Measurements from ENCODE around the gene PDC.

DNA sequence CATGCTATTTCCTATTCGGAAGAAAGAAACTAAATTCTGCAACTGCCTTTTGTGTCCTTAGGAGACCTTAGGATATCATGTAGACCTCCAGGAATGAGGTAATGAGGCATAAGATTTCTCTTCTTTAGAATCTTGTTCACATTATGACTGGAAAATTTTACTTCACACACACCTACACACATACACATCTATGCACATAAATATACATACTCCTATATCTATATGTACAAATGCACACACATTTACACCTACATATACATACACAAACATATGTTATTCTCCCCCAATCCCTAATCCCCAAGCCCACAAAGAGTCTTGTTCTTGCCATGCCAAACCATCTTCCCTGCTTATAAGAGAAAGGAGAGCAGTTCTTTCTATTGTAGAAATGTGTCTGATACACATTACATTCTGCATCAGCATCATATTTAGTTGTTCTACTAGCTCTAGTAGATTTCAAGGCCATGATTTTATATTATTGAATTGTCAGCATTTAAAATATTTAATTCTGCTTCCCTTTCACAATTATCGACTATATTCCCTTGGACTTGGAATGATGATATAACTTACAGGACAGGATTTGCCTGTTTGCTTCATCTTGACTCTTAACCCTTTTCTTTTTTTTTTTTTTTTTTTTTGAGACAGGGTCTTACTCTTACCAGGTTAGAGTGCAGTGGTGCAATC is 35.4 kb upstream of the PDC start:
- TF ChIP-seq, protein P1, sequence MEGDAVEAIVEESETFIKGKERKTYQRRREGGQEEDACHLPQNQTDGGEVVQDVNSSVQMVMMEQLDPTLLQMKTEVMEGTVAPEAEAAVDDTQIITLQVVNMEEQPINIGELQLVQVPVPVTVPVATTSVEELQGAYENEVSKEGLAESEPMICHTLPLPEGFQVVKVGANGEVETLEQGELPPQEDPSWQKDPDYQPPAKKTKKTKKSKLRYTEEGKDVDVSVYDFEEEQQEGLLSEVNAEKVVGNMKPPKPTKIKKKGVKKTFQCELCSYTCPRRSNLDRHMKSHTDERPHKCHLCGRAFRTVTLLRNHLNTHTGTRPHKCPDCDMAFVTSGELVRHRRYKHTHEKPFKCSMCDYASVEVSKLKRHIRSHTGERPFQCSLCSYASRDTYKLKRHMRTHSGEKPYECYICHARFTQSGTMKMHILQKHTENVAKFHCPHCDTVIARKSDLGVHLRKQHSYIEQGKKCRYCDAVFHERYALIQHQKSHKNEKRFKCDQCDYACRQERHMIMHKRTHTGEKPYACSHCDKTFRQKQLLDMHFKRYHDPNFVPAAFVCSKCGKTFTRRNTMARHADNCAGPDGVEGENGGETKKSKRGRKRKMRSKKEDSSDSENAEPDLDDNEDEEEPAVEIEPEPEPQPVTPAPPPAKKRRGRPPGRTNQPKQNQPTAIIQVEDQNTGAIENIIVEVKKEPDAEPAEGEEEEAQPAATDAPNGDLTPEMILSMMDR (IDR thresholded peaks at IDR 0.05), result no peak
- TF ChIP-seq, protein P2, sequence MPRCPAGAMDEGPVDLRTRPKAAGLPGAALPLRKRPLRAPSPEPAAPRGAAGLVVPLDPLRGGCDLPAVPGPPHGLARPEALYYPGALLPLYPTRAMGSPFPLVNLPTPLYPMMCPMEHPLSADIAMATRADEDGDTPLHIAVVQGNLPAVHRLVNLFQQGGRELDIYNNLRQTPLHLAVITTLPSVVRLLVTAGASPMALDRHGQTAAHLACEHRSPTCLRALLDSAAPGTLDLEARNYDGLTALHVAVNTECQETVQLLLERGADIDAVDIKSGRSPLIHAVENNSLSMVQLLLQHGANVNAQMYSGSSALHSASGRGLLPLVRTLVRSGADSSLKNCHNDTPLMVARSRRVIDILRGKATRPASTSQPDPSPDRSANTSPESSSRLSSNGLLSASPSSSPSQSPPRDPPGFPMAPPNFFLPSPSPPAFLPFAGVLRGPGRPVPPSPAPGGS (IDR thresholded peaks at IDR 0.05), result no peak
- TF ChIP-seq, protein P3, sequence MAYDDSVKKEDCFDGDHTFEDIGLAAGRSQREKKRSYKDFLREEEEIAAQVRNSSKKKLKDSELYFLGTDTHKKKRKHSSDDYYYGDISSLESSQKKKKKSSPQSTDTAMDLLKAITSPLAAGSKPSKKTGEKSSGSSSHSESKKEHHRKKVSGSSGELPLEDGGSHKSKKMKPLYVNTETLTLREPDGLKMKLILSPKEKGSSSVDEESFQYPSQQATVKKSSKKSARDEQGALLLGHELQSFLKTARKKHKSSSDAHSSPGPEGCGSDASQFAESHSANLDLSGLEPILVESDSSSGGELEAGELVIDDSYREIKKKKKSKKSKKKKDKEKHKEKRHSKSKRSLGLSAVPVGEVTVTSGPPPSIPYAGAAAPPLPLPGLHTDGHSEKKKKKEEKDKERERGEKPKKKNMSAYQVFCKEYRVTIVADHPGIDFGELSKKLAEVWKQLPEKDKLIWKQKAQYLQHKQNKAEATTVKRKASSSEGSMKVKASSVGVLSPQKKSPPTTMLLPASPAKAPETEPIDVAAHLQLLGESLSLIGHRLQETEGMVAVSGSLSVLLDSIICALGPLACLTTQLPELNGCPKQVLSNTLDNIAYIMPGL (CRISPR knock-in tag; IDR thresholded peaks at IDR 0.05; ENCODE audit: borderline replicate concordance), result no peak
- TF ChIP-seq POLR2A (IDR thresholded peaks at IDR 0.05; ENCODE audit: low read length) (no peak), ZSCAN20 (CRISPR knock-in tag; IDR thresholded peaks at IDR 0.05) (no peak), MYC (IDR thresholded peaks at IDR 0.05; ENCODE audit: borderline replicate concordance, low read length) (no peak), RARB (CRISPR knock-in tag; IDR thresholded peaks at IDR 0.05) (no peak), ESRRA (IDR thresholded peaks at IDR 0.05; ENCODE audit: borderline replicate concordance, low read length) (no peak)
- TF ChIP-seq, protein P4, sequence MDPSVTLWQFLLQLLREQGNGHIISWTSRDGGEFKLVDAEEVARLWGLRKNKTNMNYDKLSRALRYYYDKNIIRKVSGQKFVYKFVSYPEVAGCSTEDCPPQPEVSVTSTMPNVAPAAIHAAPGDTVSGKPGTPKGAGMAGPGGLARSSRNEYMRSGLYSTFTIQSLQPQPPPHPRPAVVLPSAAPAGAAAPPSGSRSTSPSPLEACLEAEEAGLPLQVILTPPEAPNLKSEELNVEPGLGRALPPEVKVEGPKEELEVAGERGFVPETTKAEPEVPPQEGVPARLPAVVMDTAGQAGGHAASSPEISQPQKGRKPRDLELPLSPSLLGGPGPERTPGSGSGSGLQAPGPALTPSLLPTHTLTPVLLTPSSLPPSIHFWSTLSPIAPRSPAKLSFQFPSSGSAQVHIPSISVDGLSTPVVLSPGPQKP (IDR thresholded peaks at IDR 0.05; ENCODE audit: low read depth, low read length), result no peak
